Measurements from ENCODE around the gene TPST1.

DNA sequence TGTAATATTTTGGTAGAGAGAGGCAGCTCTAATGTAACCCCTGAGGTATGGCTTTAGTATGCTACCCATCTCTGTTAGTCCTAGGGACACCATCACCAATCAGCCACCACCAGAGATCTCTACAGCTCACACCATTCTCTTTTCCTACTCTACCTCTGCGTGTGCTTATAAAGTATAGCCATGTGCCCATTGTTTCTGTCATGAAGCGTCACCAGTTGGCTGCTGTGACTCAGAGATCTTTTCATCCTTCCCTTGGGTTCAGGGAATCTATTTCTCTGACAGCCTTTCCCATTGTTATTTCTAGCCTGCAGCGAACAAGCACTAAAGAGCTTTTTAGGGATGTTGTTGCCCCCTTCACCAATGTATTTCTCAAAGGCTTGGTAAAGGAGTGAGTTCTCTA, 103.3 kb downstream of the TPST1 start:
- TF ChIP-seq POLR2AphosphoS5 (IDR thresholded peaks at IDR 0.05; ENCODE audit: borderline replicate concordance, low read depth, low read length) (no peak), EZH2 (IDR thresholded peaks at IDR 0.05) (no peak)

All from SK-N-MC (cell line).